Measurements from ENCODE around the gene SDK2.

Gene SDK2

GRCh38 chr17:73610331-73610911 lies 33.8 kb downstream of the SDK2 start:
- DNase-seq (ENCODE audit: low read depth in 3 of 3): no peak

DNA sequence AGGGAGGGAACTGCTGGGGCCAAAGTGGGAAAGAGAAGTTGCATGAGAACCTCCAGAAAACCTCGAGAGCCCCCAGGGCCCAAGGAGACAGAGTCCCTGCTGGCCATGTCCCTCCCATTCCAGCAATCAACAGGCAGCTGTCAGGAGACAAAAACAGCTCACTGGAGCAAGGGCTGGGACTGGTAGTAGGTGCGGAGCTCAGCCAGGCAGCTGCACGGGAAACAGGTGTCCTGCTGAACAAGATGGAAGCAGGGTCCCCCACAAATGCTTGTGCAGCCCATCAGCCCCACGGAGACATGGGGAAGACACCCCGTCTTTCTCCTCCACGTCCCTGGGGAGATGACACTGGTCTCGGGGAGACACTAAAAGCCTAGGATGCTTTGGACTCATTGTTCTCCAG lies 34.5 kb downstream of the SDK2 start:
- no peak for DNase-seq (ENCODE audit: low read depth in 3 of 3)

DNA sequence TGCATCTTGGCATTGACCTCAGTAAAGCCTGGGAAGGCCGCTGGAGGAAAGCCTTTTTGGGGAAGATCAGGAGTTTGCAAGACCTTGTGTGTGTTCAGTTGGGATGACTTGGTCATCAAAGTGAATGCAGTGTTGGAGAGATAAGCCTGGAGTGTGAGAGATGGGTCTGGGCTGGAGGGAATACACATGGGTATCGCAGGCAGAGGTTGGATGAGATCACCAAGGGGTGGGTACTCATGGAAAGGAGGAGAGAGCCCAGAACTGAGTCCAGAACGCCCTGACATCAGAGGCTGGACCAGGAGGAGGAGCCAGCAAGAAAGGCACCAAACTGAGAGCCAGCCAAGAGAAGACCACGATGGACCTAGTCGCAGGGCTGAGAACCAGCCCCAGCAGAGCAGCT lies 35.2 kb downstream of the SDK2 start:
- no peak for DNase-seq (ENCODE audit: low read depth in 3 of 3)

DNA sequence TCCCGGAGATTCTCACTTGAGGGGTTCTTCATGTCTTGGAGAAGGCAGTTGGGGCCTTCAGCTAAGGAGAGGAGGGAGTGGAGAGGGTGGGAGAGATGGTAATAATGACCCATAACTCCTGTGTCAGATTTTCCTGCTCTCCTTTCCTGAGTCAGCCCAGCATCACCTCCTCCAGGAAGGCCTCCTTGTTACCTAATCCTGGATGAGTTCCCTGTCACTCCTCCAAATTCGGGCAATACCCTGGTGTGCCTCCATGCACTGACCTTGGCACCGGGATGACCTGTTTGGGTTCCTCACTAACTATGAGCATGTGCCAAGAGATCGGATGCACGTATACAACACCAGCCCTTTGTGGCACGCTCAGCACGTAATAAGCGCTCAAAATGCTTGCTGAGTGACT lies 38.8 kb downstream of the SDK2 start:
- DNase-seq (ENCODE audit: low read depth in 3 of 3): no peak

DNA sequence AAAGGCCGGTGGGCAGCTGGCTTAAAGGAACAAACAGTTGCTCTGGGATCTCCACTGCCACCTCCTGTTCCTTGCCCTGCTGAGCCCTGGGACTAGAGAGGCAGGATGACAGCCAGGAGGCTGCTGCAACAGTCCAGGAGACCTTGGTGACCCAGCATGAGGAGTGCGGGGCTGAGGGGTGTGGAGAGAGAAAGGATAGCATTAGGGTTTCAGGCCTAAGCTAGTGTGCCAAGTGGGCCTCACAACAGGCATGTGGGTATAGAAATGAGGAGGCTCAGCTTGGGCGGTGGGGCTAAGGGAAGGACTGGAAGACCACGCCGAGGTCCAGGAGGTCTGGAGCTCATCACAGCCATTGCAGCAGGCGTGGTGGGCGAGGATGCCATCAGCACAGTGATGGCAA lies 39.8 kb downstream of the SDK2 start:
- DNase-seq (ENCODE audit: low read depth in 3 of 3): no peak

DNA sequence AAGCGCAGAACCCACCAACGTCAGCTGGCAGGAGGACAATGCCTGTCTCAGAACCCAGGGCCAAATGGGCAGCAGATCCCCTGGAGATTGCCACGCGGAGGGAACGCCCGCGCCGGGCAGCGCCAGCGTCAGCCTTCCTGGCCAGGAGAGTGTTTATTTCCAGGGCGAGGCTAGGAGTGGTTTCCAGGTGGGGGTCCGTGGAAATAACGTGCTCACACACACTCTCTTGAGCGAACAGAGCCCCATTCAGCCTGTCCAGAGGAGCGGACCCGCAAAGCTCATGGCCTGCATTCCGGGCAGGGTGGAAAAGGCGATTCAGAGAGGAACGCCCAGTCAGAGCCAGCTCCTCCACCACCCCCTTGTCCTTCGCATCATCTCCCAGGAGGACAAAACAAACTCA lies 40.3 kb downstream of the SDK2 start:
- no peak for DNase-seq (ENCODE audit: low read depth in 3 of 3)

- no peak for DNase-seq (ENCODE audit: low read depth in 3 of 3)
Observed at GRCh38 chr17:73600103-73600871, 44.0 kb downstream of the SDK2 start.

DNA sequence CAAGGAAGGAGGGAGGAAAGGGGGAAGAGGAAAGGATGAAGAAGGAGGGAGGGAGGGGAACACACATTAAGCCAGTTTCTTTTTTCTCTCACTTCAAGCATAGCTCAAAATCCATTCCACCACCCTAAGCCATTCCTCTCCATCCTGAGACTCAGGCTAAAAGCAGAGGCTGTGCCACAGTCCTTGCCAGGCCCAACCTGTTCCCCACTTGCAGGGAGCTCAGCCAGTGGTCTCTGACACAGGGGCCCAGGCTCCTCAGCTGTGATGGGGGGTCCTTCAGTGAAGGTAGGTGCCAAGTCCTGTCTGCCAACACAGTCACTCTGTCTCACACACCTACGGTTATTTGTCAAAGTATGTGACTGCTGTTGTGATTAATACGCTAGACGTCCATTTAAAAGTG lies 44.6 kb downstream of the SDK2 start:
- DNase-seq (ENCODE audit: low read depth in 3 of 3): no peak

DNA sequence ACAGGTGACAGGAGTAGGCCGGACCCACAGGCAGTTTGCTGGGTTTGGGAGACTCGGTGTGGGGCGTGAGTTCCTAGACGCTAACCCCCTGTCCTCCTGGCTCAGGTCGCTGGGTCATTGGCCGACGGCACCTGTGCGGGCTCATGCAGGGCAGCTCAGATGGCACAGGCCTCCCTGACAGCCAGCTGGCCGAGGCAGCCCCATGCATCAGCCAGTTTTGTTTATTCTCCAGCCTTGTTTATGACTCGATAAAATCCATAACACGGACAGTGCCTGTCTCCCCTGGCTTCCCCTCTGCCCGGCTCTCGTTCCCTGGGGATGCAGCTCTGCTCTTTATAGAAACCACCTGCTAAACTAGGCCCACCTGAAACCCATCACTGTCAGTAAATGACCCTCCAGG lies 46.0 kb downstream of the SDK2 start:
- no peak for DNase-seq (ENCODE audit: low read depth in 3 of 3)

GRCh38 chr17:73595931-73596330 lies 48.3 kb downstream of the SDK2 start:
- no peak for DNase-seq (ENCODE audit: low read depth in 3 of 3)

DNA sequence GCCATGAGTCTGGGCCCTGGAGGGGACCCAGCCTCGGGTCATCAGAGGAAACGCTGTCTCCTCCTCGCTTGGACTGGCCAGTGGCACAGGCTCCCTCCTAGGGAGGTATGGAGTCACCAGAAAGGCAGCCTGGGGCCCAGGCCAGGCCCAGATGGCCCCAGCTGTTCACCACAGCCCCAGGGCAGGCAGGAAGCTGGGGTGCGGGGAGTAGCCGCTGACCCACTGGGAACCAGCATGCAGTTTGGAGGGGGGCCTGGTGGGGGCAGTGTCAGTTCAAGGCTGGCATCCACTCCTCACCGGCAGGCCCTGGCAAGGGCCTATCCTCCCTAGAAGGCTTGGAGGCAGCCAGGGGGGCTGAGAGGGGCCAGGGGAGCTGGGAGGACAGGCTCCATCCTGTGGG lies 48.8 kb downstream of the SDK2 start:
- no peak for DNase-seq (ENCODE audit: low read depth in 3 of 3)

DNA sequence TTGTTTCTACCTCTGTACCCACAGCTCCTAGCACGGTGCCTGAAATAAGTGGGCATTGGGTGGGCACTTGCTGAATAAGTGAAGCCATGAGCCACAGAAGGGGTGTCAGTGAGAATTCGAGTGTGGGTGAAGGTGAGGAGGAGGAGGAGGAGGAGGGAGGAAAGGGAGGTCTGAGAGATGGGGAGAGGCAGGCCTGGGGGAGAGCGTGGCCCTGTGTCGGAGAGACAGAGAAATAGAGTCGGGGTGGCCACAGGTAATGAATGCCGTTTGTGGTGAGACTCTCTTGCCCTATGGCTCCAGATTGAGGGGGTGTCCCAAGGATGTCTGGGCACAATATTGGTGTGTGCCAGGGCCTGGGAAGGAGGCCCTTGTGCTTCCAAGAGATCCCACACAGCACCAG lies 49.2 kb downstream of the SDK2 start:
- no peak for DNase-seq (ENCODE audit: low read depth in 3 of 3)

DNA sequence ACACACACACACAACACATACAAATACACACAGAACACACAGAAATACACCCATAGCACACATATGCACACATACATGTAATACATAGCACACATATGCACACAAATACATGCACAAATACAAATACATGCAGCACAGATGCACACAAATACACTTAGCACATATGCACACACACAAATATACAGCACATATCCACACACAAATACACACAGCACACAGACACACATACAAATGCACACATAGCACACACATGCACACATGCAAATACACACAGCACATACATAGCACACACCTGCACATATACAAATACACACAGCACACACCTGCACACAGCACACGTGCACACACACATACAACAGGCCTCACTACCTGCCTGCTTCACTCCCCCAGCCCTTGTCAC lies 49.6 kb downstream of the SDK2 start:
- DNase-seq (ENCODE audit: low read depth in 3 of 3): no peak

- DNase-seq (ENCODE audit: low read depth in 3 of 3): no peak
Observed at GRCh38 chr17:73594025-73594424, 50.2 kb downstream of the SDK2 start.

GRCh38 chr17:73593249-73593965 lies 50.8 kb downstream of the SDK2 start:
- DNase-seq (ENCODE audit: low read depth in 3 of 3): no peak

DNA sequence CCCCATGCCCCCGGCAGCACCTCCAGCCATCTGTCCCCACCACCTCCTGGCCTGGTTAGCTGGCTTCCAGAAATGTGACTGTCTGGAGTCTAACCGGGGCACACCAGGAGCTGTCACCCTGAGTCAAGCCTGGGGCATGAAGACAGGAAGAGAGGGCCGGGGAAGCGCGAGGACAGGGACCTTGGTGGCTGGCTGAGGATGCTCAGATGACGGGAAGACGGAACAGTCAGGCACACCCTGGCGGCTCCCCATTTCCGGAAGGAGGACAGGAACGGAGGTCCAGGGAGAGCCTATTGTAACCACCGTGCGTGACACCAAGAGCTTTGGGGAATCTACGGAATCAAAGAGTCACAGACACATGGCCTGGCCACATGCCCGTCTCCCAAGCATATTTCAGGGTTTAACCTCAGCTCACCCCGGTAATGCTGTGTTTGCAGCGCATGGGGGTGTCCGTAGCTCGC lies 51.7 kb downstream of the SDK2 start:
- no peak for DNase-seq (ENCODE audit: low read depth in 3 of 3)

GRCh38 chr17:73592079-73592415 lies 52.2 kb downstream of the SDK2 start:
- no peak for DNase-seq (ENCODE audit: low read depth in 3 of 3)

GRCh38 chr17:73591296-73592078 lies 52.8 kb downstream of the SDK2 start:
- DNase-seq (ENCODE audit: low read depth in 3 of 3): peak in 1 of 3 experiments; percentile 17

GRCh38 chr17:73589363-73589980 lies 54.8 kb downstream of the SDK2 start:
- no peak for DNase-seq (ENCODE audit: low read depth in 3 of 3)

DNA sequence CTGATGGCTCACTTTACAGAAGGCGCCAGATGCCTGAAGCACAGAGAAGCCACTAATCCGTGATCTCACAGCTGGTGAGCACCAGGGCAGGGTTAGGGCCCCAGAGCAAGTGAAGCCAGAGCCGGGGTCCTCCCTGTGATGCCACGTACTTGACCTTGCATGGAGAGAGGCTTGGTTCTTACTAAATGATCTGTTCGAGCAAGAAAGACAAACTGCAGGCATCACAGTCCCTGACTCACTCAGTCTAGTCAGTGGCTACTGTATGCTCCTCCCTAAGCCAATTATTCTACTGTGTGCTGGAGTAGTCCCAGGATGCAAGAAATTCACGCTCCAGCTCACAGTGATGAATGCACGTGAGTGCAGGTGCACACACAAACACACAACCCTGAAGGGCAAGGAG lies 55.4 kb downstream of the SDK2 start:
- no peak for DNase-seq (ENCODE audit: low read depth in 3 of 3)

DNA sequence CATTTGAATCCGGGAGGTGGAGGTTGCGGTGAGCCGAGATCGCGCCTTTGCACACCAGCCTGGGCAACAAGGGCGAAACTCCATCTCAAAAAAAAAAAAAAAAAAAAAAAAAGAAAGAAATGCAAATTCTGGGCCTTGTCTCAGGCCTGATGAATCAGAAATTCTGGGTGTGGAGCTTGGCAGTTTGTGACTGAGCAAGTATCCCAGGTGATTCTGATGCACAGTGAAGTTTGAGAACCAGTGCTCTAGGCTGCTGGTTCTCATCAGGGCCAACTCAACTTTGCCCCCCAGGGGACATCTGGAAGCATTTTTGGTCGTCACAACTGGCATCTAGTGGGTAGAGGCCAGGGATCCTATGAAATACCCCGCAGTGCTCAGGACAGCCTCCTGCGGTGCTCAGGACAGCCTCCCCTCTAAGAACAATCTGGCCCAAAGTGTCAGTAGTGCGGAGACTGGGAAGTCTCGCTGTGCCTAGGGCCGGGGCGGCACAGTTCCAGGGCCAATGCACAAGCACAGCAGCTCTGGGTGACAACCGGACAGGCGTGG lies 55.9 kb downstream of the SDK2 start:
- no peak for DNase-seq (ENCODE audit: low read depth in 3 of 3)

Data from stimulated activated CD4-positive, alpha-beta T cell treated with anti-CD3 and anti-CD28 coated beads, TNF-alpha, amount 100 ng/mL, for 4 hours (primary cell).